Stomach (tissue), 4 donors: ENCODE data around the gene ACRV1.

Experiments used
- POLR2A ChIP-seq, 4 donors: fragments of 450-650 bp; IDR thresholded peaks; one replicate each; pipeline ENCODE4 v1.6.1; 2016; ENCODE audit warnings: antibody characterized with exemption in 4 of 4, control low read depth in 2 of 4, mild to moderate bottlenecking in 1 of 4, moderate library complexity in 1 of 4
- POLR2AphosphoS5 ChIP-seq, 3 donors: sonication (generic); formaldehyde crosslinking; IDR thresholded peaks; one replicate each; pipeline ENCODE4 v1.6.1; 2016; ENCODE audit warnings: antibody characterized with exemption in 3 of 3
- TF ChIP-seq, protein P1 (sequence below), 7 experiments: fragments of 450-650 bp in 4 of 7; fragments of 200-600 bp in 3 of 7; sonication (generic) in 3 of 7; IDR thresholded peaks; one replicate each; pipeline ENCODE4 v1.5.1; 2016 to 2019; ENCODE audit warnings: antibody characterized with exemption in 7 of 7, control low read depth in 2 of 7, mild to moderate bottlenecking in 1 of 7

GRCh38 chr11:125624756-125625213 lies 55.9 kb downstream of the ACRV1 start, which contains the start of gene CHEK1:
- TF ChIP-seq, protein P1, sequence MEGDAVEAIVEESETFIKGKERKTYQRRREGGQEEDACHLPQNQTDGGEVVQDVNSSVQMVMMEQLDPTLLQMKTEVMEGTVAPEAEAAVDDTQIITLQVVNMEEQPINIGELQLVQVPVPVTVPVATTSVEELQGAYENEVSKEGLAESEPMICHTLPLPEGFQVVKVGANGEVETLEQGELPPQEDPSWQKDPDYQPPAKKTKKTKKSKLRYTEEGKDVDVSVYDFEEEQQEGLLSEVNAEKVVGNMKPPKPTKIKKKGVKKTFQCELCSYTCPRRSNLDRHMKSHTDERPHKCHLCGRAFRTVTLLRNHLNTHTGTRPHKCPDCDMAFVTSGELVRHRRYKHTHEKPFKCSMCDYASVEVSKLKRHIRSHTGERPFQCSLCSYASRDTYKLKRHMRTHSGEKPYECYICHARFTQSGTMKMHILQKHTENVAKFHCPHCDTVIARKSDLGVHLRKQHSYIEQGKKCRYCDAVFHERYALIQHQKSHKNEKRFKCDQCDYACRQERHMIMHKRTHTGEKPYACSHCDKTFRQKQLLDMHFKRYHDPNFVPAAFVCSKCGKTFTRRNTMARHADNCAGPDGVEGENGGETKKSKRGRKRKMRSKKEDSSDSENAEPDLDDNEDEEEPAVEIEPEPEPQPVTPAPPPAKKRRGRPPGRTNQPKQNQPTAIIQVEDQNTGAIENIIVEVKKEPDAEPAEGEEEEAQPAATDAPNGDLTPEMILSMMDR (IDR thresholded peaks at IDR 0.05): no peak
- TF ChIP-seq POLR2AphosphoS5 (IDR thresholded peaks at IDR 0.05): no peak
- no peak for TF ChIP-seq POLR2A (IDR thresholded peaks at IDR 0.05)
